HG03025 (cell line): ENCODE measurements around the gene HBA2.
"Not testable (repeated sequence)": the region's sequence is repeated elsewhere in the genome, so short reads cannot be mapped to it uniquely, and the experiment has no call there.

Source experiments
- ATAC-seq: cut with Tn5 transposase; IDR thresholded peaks from one replicate; pipeline ENCODE4 v1.9.1; 2021; ENCODE audit warnings: mild to moderate bottlenecking, moderate library complexity; ENCODE audit not compliant: unreplicated experiment, low FRiP score

HBA2 gene

GRCh38 chr16:189604-190186, 17.0 kb downstream of the HBA2 start:
- no peak for ATAC-seq

DNA sequence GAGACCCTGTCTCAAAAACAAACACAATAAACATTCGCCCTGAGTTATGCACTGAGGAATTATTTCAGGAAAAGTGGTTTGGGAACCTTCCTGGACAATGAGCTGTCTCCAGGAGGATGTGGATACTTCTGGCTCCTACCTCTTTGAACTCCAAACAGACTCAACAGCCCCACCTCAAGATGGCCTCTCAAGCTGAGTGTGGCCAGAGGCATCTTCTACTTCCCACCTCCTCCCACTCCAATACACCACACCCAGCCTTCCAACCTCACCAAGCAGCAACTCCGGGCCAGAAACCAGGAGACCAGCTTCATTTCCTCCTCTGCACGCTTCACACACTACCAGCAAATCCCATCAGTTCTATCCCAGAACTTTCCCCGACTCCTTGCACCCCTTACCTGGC, 19.2 kb downstream of the HBA2 start:
- ATAC-seq = no peak

DNA sequence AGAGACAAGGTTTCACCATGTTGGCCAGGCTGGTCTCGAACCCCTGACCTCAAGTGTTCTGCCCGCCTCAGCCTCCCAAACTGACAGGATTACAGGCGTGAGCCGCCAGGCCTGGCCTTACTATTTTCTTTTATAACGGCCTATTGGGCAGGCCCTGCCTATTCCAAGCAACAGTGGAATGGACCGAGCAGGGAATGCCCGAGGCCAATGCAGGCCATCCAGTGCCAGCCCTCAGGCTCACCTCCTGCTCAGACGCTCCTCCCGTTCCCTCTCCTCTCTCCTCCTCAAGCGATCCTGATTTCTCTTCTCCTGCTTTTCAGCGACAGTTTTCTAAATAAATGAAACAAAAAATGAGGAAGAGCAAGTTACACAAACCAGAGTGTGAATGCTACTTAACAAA, 20.0 kb downstream of the HBA2 start:
- ATAC-seq = no peak

- no peak for ATAC-seq
These were observed 20.8 kb downstream of the HBA2 start for GRCh38 chr16:193441-193840.

- ATAC-seq = no peak
These were observed 21.8 kb downstream of the HBA2 start for GRCh38 chr16:194516-194915.

DNA sequence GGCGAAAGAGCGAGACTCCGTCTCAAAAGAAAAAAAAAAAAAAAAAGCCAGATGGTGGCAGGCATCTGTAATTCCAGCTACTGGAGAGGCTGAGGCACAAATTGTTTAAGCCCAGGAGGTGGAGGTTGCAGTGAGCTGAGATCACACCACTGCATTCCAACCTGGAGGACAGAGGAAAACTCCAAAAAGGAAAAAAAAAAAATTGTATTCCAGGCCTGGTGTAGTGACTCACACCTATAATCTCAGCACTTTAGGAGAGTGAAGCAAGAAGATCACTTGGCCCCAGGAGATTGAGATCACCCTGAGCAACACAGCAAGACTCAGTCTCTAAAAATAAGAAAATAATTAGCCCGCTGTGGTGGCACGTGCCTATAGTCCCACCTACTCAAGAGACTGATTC, 27.7 kb downstream of the HBA2 start:
- ATAC-seq = no peak

DNA sequence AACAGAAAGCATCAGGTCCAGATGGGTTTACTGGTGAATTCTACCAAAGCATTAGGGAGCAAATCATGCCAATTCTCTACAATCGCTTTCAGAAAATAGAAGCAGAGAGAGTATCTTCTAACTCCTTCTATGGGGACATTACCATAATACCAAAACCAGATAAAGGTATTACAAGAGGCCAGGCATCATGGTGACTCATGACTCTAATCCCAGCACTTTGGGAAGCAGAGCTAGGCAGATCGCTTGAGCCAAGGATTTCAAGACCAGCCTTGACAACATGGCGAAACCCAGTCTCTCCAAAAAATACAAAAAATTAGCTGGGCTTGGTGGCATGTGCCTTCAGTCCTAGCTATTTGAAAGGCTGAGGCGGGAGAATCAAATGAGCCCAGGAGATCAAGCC, 30.6 kb downstream of the HBA2 start:
- ATAC-seq = no peak

DNA sequence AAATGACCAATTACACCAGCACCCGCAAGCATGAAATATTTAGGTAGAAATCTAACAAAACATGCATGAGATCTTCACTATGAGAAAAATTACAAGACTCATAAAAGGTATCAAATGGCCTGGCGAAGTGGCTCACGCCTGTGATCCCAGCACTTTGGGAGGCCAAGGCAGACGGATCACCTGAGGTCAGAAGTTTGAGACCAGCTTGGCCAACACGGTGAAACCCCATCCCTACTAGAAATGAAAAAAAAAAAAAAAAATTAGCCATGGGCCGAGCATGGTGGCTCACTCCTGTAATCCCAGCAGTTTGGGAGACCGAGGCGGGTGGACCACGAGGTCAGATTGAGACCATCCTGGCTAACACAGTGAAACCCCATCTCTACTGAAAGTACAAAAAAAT, 31.4 kb downstream of the HBA2 start:
- ATAC-seq = not testable (repeated sequence)

- ATAC-seq = not testable (repeated sequence)
These were observed 36.7 kb downstream of the HBA2 start for GRCh38 chr16:209359-209758.

DNA sequence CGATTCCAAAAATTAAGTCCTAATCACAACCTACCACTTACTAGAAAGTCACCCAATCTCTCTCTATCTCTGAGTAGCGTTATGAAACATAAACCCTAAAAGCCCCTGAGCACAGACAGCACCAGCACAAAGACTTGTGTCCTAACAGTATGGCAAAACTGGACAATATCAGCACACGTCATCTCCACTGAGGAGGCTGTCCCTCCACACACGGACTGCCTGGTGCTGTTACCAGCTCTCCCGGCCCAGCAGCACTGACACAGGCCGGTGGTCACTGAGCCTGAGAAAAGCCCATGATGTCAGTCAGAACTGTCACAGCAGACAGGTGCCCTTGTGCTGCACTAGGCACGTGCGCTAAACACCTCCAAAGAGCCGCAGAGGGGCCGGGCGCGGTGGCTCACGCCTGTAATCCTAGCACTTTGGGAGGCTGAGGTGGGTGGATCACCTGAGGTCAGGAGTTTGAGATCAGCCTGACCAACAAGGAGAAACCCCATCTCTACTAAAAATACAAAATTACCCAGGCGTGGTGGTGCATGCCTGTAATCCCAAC, 39.0 kb downstream of the HBA2 start:
- not testable (repeated sequence) for ATAC-seq

DNA sequence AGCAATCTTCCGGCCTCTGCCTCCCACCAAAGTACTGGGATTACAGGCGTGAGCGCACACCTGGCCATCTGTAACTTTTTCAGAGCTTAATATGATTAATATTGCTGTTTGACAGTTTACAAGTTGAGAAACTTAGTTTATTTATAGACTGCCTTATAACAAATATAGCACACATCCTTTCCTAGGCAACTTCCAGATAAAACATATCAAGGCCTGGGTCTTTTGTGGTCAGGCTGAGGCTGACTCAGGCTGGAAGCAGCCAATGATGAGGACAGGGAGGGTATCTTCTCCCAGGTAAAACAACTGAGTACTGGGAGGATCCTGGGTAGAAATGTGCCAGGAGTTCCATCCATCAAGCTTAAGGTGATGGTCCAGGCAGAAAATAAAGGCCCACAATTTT, 40.3 kb downstream of the HBA2 start:
- no peak for ATAC-seq

DNA sequence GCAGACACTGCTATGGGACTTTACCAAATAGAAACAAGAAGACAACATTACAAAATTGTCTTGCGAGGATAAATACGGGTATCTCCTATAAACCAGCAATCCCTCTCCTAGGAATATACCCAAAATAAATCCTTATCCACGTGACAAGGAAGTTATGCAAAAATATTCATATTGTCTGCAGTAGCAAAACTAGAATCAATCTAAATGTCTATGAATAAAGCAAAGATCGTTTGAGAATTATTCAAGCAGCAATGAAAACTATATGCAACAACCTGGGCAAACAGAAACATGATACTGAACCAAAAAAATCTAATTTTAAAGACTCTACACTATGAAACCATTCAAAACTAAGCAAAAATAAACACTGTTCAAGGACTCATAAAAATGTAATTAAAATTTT, 47.3 kb downstream of the HBA2 start:
- ATAC-seq = no peak
